ENCODE data around the gene CORO1C.
"Not testable (repeated sequence)": the region's sequence is repeated elsewhere in the genome, so short reads cannot be mapped to it uniquely, and the experiment has no call there.

Gene CORO1C

GRCh38 chr12:108731105-108731865 is at the start of gene CORO1C:
TSS of gene CORO1C (minus strand) at chr12:108731518. CDS start at chr12:108701318, 30,200 bp downstream.
- peak; percentile 96 for DNase-seq

- DNase-seq = no peak
Observed at GRCh38 chr12:108779998-108780688, 48.8 kb upstream of the CORO1C start.

GRCh38 chr12:108778053-108778452 is 46.7 kb upstream of the CORO1C start:
- no peak for DNase-seq

GRCh38 chr12:108777156-108777555 is 45.8 kb upstream of the CORO1C start:
- no peak for DNase-seq

- DNase-seq = no peak
Observed at GRCh38 chr12:108773798-108774788, 42.8 kb upstream of the CORO1C start.

- DNase-seq = no peak
Observed at GRCh38 chr12:108772891-108773797, 41.8 kb upstream of the CORO1C start.

- DNase-seq = no peak
Observed at GRCh38 chr12:108772247-108772646, 40.9 kb upstream of the CORO1C start.

- DNase-seq = not testable (repeated sequence)
Observed at GRCh38 chr12:108771835-108772234, 40.5 kb upstream of the CORO1C start.

- no peak for DNase-seq
Observed at GRCh38 chr12:108770963-108771362, 39.6 kb upstream of the CORO1C start.

- DNase-seq = no peak
Observed at GRCh38 chr12:108770269-108770829, 39.0 kb upstream of the CORO1C start.

GRCh38 chr12:108768591-108769500 is 37.5 kb upstream of the CORO1C start:
- DNase-seq = peak; percentile 60

- no peak for DNase-seq
Observed at GRCh38 chr12:108766294-108766693, 35.0 kb upstream of the CORO1C start.

- no peak for DNase-seq
Observed at GRCh38 chr12:108765289-108765764, 34.0 kb upstream of the CORO1C start.

GRCh38 chr12:108764540-108765288 is 33.4 kb upstream of the CORO1C start:
- no peak for DNase-seq

- no peak for DNase-seq
Observed at GRCh38 chr12:108761226-108761625, 29.9 kb upstream of the CORO1C start.

- no peak for DNase-seq
Observed at GRCh38 chr12:108759924-108760323, 28.6 kb upstream of the CORO1C start.

- DNase-seq = no peak
Observed at GRCh38 chr12:108757856-108758255, 26.5 kb upstream of the CORO1C start.

- DNase-seq = no peak
Observed at GRCh38 chr12:108756421-108756820, 25.1 kb upstream of the CORO1C start.

- no peak for DNase-seq
Observed at GRCh38 chr12:108755481-108755880, 24.2 kb upstream of the CORO1C start.

- no peak for DNase-seq
Observed at GRCh38 chr12:108753976-108754375, 22.7 kb upstream of the CORO1C start.
